ENCODE measurements around the gene PIWIL1.

PIWIL1 gene

DNA sequence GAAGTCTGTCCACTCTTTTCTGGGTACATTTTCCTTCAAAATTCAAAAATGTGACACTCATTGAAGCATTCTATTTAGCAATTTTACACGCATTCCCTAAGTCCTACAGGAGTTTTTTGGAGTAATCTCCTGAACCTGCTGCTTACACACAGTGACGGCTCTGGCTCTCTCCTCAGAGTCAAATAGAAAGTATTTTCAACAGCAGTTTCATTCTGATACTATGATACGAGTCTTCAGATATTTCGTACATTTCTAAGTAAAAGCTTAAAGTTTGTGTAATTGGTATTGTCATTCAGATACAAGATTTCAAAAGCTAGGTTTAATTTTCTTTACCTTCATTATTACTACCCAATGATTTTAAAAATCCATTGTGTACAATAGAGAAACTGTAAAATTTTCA lies 36.4 kb downstream of the PIWIL1 start:
- no peak for DNase-seq (ENCODE audit: low read depth in 2 of 2)

DNA sequence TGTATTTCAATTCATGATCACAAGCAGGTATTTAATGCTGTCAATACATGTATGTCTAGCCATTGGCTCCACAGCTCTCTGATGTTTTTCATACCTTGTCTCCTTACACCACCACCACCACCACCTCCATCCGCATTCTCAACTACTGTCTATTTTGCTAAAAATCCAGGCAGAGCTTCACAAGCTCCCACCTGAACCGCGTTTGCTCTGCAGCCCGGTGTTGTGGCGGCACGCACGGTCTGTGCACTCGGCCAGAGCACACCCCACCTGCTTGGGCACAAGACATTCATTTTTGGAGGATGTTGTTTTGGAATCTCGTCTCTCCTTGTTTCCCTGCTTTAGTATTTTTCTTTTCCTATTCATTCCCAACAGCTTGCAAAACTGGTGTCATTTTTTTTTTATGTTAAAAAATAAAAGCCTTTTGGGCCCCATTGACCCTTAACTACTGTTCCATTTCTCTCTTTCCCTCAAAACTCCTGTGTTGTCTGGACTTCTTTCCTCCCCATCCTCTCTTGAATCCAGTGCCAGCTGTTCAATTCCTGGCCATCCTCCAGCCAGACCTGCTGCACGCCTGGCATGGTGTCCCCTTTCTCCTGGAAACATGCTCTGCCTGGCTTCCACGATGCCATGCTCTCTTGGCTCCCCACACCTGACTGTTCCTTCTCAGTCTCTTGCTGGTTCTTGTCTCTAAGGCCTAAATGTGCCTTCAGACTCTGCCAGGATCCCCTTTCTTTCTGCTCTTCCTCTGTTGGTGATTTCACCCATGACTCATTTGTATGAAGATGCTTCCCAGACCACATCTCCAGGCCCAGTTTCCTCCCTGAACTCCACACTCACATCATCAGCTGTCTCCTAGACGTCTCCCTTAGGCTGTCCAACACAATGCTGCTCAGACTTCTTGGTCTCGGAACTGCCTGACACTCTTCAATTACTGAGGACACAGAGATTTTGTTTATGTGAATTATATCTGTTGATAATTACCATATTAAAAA lies 37.9 kb downstream of the PIWIL1 start:
- DNase-seq (ENCODE audit: low read depth in 2 of 2): no peak

DNA sequence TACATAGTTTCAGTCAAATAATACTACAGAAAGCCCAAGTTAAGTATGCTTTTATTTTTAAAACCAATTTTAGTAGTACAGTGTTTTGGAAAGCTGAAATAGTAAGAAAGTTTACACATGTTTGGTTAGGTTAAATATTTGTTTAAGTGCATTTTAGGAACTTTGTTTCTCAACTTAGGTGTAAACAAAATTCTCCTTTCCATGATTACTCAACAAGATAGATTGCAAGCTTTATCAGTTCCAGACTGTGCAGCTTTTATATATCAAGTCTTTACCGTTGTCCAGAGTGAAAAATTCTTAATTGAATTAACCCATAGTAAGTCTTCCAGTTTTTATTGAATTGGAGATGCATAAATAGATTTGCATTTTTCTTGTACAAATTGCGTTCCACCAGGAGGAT lies 45.1 kb downstream of the PIWIL1 start:
- no peak for DNase-seq (ENCODE audit: low read depth in 2 of 2)

- no peak for DNase-seq (ENCODE audit: low read depth in 2 of 2)
These were observed 46.5 kb downstream of the PIWIL1 start for GRCh38 chr12:130384234-130384633.

GRCh38 chr12:130385193-130385592 lies 47.5 kb downstream of the PIWIL1 start:
- no peak for DNase-seq (ENCODE audit: low read depth in 2 of 2)

DNA sequence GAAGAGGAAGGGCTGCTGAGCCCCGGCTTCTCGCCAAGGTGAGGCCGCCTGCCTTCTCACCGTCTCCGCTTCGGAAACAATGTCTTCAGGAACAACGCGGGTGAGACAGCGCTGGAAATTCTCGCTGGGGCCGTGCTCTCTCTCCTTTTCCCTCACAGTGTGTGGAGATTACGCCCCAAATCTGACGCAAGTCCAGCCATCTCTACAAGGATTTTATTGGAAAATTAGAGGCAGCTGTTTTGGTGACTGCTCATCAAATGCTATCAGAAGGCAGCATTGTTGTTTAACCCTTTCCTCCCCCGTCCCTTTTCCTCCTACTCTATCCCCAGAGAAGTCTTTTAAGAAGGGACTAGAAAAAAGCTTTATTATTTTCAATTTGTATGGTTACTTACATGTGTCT lies 53.5 kb downstream of the PIWIL1 start:
- DNase-seq (ENCODE audit: low read depth in 2 of 2): no peak

GRCh38 chr12:130394906-130395305 lies 57.2 kb downstream of the PIWIL1 start:
- DNase-seq (ENCODE audit: low read depth in 2 of 2): no peak

GRCh38 chr12:130396667-130397066 lies 59.0 kb downstream of the PIWIL1 start:
- DNase-seq (ENCODE audit: low read depth in 2 of 2): no peak

DNA sequence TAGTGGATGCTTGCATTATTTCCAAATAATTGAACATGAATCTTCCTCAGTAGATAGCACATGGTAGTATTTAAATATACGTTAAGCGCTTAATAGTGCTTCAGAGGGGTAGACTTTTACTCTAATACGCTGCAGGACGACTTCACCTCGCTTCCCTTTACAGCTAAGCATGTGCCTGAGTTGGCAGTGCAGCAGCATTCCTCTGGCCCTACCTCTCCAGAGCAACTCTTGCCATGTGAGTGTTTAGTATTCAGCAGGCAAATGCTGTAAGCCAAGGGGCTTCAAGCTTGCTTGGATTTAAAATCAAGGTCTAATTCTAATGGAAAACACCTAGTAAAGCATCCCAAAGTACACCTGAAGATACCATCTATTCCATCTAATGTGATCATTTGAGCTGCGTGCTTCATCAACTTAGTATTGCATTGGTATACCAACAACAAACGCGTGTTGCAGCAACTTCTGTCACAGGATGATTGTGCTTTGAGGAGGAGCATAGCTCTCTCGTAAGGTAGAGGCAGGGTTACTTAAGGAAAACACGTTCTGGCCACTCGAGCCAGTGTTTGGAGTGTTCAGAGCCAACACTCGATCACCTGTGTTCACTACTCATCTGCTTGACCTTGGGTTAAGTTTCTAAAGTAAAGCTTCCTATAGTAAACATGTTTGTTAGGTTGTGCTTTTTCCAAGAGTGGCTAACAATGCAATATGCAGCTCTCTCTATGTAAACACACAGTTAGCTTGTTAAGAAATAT lies 60.6 kb downstream of the PIWIL1 start:
- no peak for DNase-seq (ENCODE audit: low read depth in 2 of 2)

- DNase-seq (ENCODE audit: low read depth in 2 of 2): no peak
These were observed 64.0 kb downstream of the PIWIL1 start for GRCh38 chr12:130401703-130402102.

DNA sequence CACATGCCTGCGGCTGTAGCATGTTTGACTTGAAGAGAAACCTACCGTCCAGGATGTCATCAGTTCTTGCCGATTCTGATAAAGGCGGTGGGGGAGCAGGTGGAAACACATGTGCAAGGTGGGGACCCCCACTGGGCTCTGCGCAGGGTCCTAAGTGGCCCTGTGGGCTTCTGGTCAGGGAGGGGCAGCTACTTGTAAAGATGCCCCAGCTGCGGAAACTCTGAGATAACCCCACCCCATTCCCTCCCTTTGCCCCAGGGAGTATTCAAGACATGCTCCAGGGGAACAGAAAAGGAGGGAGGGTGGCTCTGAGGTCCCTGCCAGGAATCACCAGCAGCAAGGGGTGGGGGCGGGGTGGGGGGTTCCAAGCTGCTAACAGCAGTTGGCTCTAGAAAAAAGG lies 67.6 kb downstream of the PIWIL1 start:
- no peak for DNase-seq (ENCODE audit: low read depth in 2 of 2)

DNA sequence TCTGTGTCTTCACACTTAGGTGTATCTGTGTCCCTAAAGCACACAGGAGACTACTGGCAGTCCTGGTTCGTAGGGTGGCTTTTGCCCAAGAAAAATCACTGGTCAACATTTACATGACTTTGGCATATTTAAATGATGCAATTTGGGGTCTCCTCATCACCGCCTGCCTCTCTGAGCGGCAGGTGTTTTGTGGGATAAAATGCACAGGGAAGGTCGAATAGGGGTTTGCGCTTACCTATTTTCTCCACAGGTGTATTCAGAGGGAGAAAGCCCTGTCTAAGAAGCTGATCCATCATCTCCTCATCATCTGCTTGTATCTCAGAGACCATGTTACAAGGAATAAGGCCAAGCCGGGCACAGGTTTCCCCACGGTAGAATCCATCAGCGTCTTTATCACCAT lies 74.7 kb downstream of the PIWIL1 start:
- DNase-seq (ENCODE audit: low read depth in 2 of 2): no peak

DNA sequence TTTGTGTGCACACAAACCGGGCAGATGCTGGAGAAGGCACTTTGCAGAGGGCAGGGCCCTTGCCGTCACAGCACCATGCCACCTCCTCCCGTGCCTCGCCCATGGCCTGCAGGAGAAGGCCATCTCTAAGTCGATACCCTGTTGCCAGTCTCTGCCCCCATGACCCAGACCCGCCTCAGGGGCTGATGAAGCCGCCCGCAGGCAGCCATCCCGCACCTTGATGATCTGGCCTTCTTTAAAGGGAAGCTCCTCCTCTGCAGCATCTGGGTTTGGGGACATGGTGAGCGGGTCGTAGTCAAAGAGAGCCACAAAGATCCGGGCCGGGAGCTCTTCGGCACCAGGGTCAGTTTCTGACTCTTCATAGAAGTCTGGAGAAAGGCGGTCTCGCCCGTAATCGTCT lies 76.2 kb downstream of the PIWIL1 start:
- no peak for DNase-seq (ENCODE audit: low read depth in 2 of 2)

GRCh38 chr12:130414381-130414780 lies 76.7 kb downstream of the PIWIL1 start:
- no peak for DNase-seq (ENCODE audit: low read depth in 2 of 2)

- no peak for DNase-seq (ENCODE audit: low read depth in 2 of 2)
These were observed 80.6 kb downstream of the PIWIL1 start for GRCh38 chr12:130418251-130418650.

- no peak for DNase-seq (ENCODE audit: low read depth in 2 of 2)
These were observed 81.4 kb downstream of the PIWIL1 start for GRCh38 chr12:130419116-130419515.

DNA sequence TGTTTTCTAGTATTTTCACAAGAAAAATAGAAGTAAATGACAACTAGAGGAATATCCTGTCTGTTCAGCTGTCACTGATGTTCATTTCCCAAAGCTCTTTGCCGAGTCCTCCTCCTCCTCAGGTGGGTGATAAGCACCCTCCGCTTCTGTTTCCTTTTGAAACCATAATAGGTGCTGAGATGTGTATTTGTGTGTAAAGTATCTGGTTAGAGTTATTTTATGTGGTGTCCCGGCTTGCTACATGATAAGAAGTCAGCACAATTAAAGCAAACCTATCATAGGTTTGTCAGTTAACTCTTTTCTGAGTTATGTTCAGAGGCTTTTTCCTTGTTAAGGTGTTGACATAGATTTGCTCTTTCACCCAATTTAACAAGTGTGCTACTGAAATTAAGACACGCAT lies 82.4 kb downstream of the PIWIL1 start:
- DNase-seq (ENCODE audit: low read depth in 2 of 2): no peak

DNA sequence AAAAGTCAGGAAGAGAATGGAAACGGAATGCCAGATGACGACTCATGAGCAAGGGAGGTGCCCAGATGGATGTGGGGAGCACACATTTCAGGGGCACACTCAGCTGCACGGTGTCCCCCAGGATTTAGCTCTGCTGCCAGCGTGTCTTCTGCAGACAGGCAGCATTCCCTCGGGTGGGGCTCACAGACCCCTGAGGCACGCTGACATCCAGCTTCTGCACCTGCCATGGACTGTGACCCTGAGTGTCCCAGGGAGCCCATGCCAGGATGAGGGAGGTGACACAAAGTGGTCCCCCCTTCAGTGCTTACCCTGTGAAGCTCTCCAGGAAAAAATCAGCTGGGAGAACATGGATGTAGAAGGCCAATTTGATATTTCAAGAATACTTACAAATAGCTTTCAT lies 84.2 kb downstream of the PIWIL1 start:
- no peak for DNase-seq (ENCODE audit: low read depth in 2 of 2)
